NT2/D1 (cell line): ENCODE measurements around the gene VAMP5.

ENCODE experiments used
- SUZ12 ChIP-seq: IDR thresholded peaks from 2 replicates; pipeline ENCODE4 v1.6.1; 2011; ENCODE audit not compliant: insufficient read length, insufficient read depth; ENCODE audit errors: extremely low read depth
- YY1 ChIP-seq: IDR thresholded peaks from 2 replicates; pipeline ENCODE4 v1.6.1; 2011; ENCODE audit not compliant: insufficient read length, insufficient read depth
- ZNF274 ChIP-seq: IDR thresholded peaks from 2 replicates; pipeline ENCODE4 v1.6.1; 2011; ENCODE audit warnings: mild to moderate bottlenecking, low read depth, low read length

GRCh38 chr2:85623991-85624390 lies 39.8 kb downstream of the VAMP5 start:
- TF ChIP-seq YY1: no peak
- no peak for TF ChIP-seq ZNF274
- no peak for TF ChIP-seq SUZ12
